B cell (primary cell): ENCODE results near the gene EEFSEC. TPM values are rescaled to one million over a fixed set of nuclear protein-coding genes. Genes with fewer than 3 reads are reported as not detected.

Experiments used
- ATAC-seq: fragments of 200-7000 bp; cut with Tn5 transposase; one replicate; pipeline ENCODE4 v1.10.0; 2021; ENCODE audit warnings: low read depth, mild to moderate bottlenecking, moderate number of reproducible peaks, moderate library complexity
- CTCF ChIA-PET: fragments of 350-600 bp; sonication (Branson Sonifier 250); formaldehyde crosslinking; loops from one replicate; lab custom pipeline; 2021; ENCODE audit warnings: antibody characterized with exemption, inconsistent platforms; lab: Charles Lee
- POLR2A ChIA-PET: fragments of 350-600 bp; sonication (Branson Sonifier 250); formaldehyde crosslinking; loops from one replicate; lab custom pipeline; 2021; ENCODE audit warnings: antibody characterized with exemption; lab: Charles Lee
- DNase-seq: peaks from one replicate; pipeline ENCODE4 v3.0.0; 2013
- H2AFZ ChIP-seq: 2 replicates; pipeline ENCODE4 v1.6.1; 2012; ENCODE audit warnings: mild to moderate bottlenecking, low read depth, low read length; ENCODE audit not compliant: insufficient read depth, poor library complexity, severe bottlenecking
- H3K27ac ChIP-seq, 2 donors: 1 replicate in 1 of 2; 2 replicates in 1 of 2; pipeline ENCODE4 v1.5.1; 2012 to 2013; ENCODE audit warnings: low read length in 2 of 2, mild to moderate bottlenecking in 2 of 2, moderate library complexity in 1 of 2
- H3K27me3 ChIP-seq, 4 experiments: fragments of 200-600 bp in 1 of 4; sonication (generic) in 1 of 4; replicated peaks in 1 of 4; 1 replicate in 2 of 4; 2 replicates in 2 of 4; pipeline versions ENCODE4 v1.6.1 to v1.7.0; 2013 to 2016; ENCODE audit warnings: low read length in 3 of 4, mild to moderate bottlenecking in 2 of 4, mixed read lengths in 1 of 4, moderate library complexity in 1 of 4; ENCODE audit not compliant: insufficient read depth in 4 of 4, control insufficient read depth in 3 of 4; ENCODE audit errors: control extremely low read depth in 1 of 4
- H3K36me3 ChIP-seq, 2 experiments: replicated peaks in 1 of 2; 1 replicate in 1 of 2; 2 replicates in 1 of 2; pipeline versions ENCODE4 v1.6.1 to v1.7.1; 2013; ENCODE audit warnings: low read length in 1 of 2; ENCODE audit not compliant: insufficient read depth in 2 of 2, control insufficient read depth in 1 of 2; ENCODE audit errors: control extremely low read depth in 1 of 2, extremely low read depth in 1 of 2
- H3K4me1 ChIP-seq, 2 donors: fragments of 200-600 bp in 1 of 2; sonication (generic) in 1 of 2; 1 replicate in 1 of 2; 2 replicates in 1 of 2; pipeline versions ENCODE4 v1.5.1 to v1.6.1; 2013 to 2017; ENCODE audit warnings: low read length in 2 of 2; ENCODE audit not compliant: control insufficient read depth in 2 of 2, insufficient read depth in 2 of 2
- H3K4me2 ChIP-seq: replicated peaks from 2 replicates; pipeline ENCODE3; 2012; ENCODE audit warnings: mild to moderate bottlenecking, low read depth, low read length; ENCODE audit not compliant: poor library complexity, severe bottlenecking
- H3K4me3 ChIP-seq, 5 experiments: fragments of 200-600 bp in 1 of 5; sonication (generic) in 1 of 5; 1 replicate in 3 of 5; 2 replicates in 2 of 5; pipeline versions ENCODE4 v1.5.1 to v1.7.0; 2011 to 2016; ENCODE audit warnings: low read length in 4 of 5, mild to moderate bottlenecking in 4 of 5, low read depth in 2 of 5, control low read depth in 1 of 5, moderate library complexity in 1 of 5; ENCODE audit not compliant: insufficient read depth in 1 of 5; ENCODE audit errors: control extremely low read depth in 1 of 5, extremely low read depth in 1 of 5
- H3K79me2 ChIP-seq: fragments of 200-600 bp; sonication (generic); one replicate; pipeline ENCODE4 v1.6.0; 2016; ENCODE audit warnings: low read length; ENCODE audit not compliant: control insufficient read depth, insufficient read depth
- H3K9ac ChIP-seq: fragments of 200-600 bp; sonication (generic); 2 replicates; pipeline ENCODE4 v1.6.1; 2017; ENCODE audit warnings: mild to moderate bottlenecking, low read length, moderate library complexity
- H3K9me3 ChIP-seq, 3 donors: one replicate each; pipeline versions ENCODE4 v1.6.1 to v1.7.1; 2013; ENCODE audit warnings: low read length in 2 of 3; ENCODE audit not compliant: control insufficient read depth in 2 of 3, insufficient read depth in 1 of 3; ENCODE audit errors: control extremely low read depth in 1 of 3
- H4K20me1 ChIP-seq: 2 replicates; pipeline ENCODE4 v1.6.0; 2012; ENCODE audit warnings: mild to moderate bottlenecking, low read length; ENCODE audit not compliant: insufficient read depth, control insufficient read depth, poor library complexity, severe bottlenecking
- H3K27ac Mint-ChIP-seq: one replicate; pipeline ENCODE4 v1.8.0; 2021; ENCODE audit warnings: mixed read lengths
- H3K27me3 Mint-ChIP-seq: one replicate; pipeline ENCODE4 v1.8.0; 2021; ENCODE audit warnings: mixed read lengths
- H3K4me1 Mint-ChIP-seq: one replicate; pipeline ENCODE4 v1.8.0; 2021; ENCODE audit warnings: mixed read lengths
- H3K4me3 Mint-ChIP-seq: one replicate; pipeline ENCODE4 v1.8.0; 2021; ENCODE audit warnings: mixed read lengths
- H3K9me3 Mint-ChIP-seq: one replicate; pipeline ENCODE4 v1.8.0; 2022; ENCODE audit warnings: mixed read lengths; ENCODE audit not compliant: insufficient read depth
- CTCF ChIP-seq: fragments of 200-600 bp; IDR thresholded peaks from one replicate; pipeline ENCODE4 v1.8.0; 2022; ENCODE audit warnings: antibody characterized with exemption, mild to moderate bottlenecking
- EZH2 ChIP-seq: IDR thresholded peaks from 2 replicates; pipeline ENCODE4 v1.6.1; 2012; ENCODE audit warnings: borderline replicate concordance, low read depth, mild to moderate bottlenecking, moderate library complexity, low read length; ENCODE audit not compliant: insufficient read depth, poor library complexity, severe bottlenecking
- WGBS: methylation state at CpG from one replicate; pipeline ENCODE4 v1.1.5; 2013; ENCODE audit warnings: missing lambda C conversion rate; ENCODE audit not compliant: insufficient coverage; 5-methylcytosine and 5-hydroxymethylcytosine counted together
- intact Hi-C: fragments of 100-400 bp; cut with micrococcal nuclease; formaldehyde crosslinking; loops from one replicate; pipeline ENCODE4 v1.10.0; 2022
- polyA plus RNA-seq: library from polyadenylated mRNA; depleted of rRNA; stranded (reverse); fragments of >200 nt; gene quantifications from 2 replicates; pipeline ENCODE4 v1.2.3, GENCODE V29; 2012
- total RNA-seq, 2 donors: library from RNA; stranded (reverse); fragments of 120-200 nt in 1 of 2; gene quantifications; 1 replicate in 1 of 2; 2 replicates in 1 of 2; pipeline versions ENCODE4 v1.2.3 to v1.2.4, GENCODE V29; 2013 to 2022

Gene EEFSEC
- total and polyA plus RNA-seq, 2 donors (not counting 1 experiment from before 2014, with no cell fraction given): 17.9 to 18.4 TPM

GRCh38 chr3:128307029-128307633, 153.8 kb downstream of the EEFSEC start:
- Histone ChIP-seq H2AFZ (no peak overlapping the region), H3K9ac (no peak overlapping the region), H3K4me1 (no peaks in the 10 kb centered on the region), H3K27me3 (no peaks in the 10 kb centered on the region), H3K36me3 (peaks cover 3 to 13% of the 10 kb centered on the region in 2 experiments), H4K20me1 (no peaks in the 10 kb centered on the region), H3K4me2 (no peak overlapping the region), H3K79me2 (no peaks in the 10 kb centered on the region), H3K4me3 (no peak overlapping the region), H3K9me3 (no peaks in the 10 kb centered on the region), H3K27ac (no peak overlapping the region)
- DNase-seq (no peak), ATAC-seq (no peak)
- Mint-ChIP-seq H3K4me1 (no peaks in the 10 kb centered on the region), H3K27ac (no peak overlapping the region), H3K4me3 (no peak overlapping the region), H3K27me3 (no peaks in the 10 kb centered on the region), H3K9me3 (no peaks in the 10 kb centered on the region)
- whole genome bisulfite sequencing: 100% methylated on average over 2 of the region's 3 CpGs
- no peak for TF ChIP-seq EZH2
- TF ChIP-seq CTCF: no peak
- ChIA-PET POLR2A (no interaction called here), CTCF (no interaction called here)
- intact Hi-C loops: no loop called here

- POLR2A ChIA-PET: no interaction called here
- CTCF ChIA-PET: no interaction called here
- H3K9me3 Mint-ChIP-seq: no peaks in the 10 kb centered on the region
- Histone ChIP-seq H3K9me3 (no peaks in the 10 kb centered on the region), H2AFZ (no peak overlapping the region), H4K20me1 (no peaks in the 10 kb centered on the region), H3K36me3 (peaks cover 3 to 13% of the 10 kb centered on the region in 2 experiments), H3K27me3 (no peaks in the 10 kb centered on the region), H3K4me3 (no peak overlapping the region), H3K4me1 (no peaks in the 10 kb centered on the region), H3K27ac (no peak overlapping the region), H3K79me2 (no peaks in the 10 kb centered on the region), H3K9ac (no peak overlapping the region), H3K4me2 (no peak overlapping the region)
- no peaks in the 10 kb centered on the region for H3K4me1 Mint-ChIP-seq
- intact Hi-C loops: no loop called here
- H3K27me3 Mint-ChIP-seq: no peaks in the 10 kb centered on the region
- no peak for DNase-seq
- no peak for TF ChIP-seq CTCF
- TF ChIP-seq EZH2: no peak
- no peak overlapping the region for H3K4me3 Mint-ChIP-seq
- no peak overlapping the region for H3K27ac Mint-ChIP-seq
- ATAC-seq: no peak
- WGBS: 95% methylated on average over 6 of the region's 6 CpGs
These were observed 154.6 kb downstream of the EEFSEC start for GRCh38 chr3:128307781-128308469.
